WTC11 (cell line): ENCODE results near the gene SHISAL2A. TPM values are rescaled to one million over a fixed set of nuclear protein-coding genes. Genes with fewer than 3 reads are reported as not detected.

Source experiments
- ATAC-seq: fragments of 200-7000 bp; cut with Tn5 transposase; 2 replicates; pipeline ENCODE4 v1.10.0; 2021; ENCODE audit warnings: mild to moderate bottlenecking, moderate library complexity
- CTCF ChIA-PET: fragments of 300-600 bp; sonication (Branson Sonifier 250); formaldehyde crosslinking; loops from one replicate; lab custom pipeline; 2021; ENCODE audit warnings: antibody characterized with exemption; lab: Charles Lee
- POLR2A ChIA-PET: fragments of 350-600 bp; sonication (Branson Sonifier 250); formaldehyde crosslinking; loops from one replicate; lab custom pipeline; 2021; ENCODE audit warnings: antibody characterized with exemption; lab: Charles Lee
- DNase-seq: peaks from one replicate; pipeline ENCODE4 v3.0.0; 2021; ENCODE audit warnings: low spot score
- H3K27ac Mint-ChIP-seq: 2 replicates; pipeline ENCODE4 v1.8.0; 2021; ENCODE audit warnings: mixed read lengths
- H3K27me3 Mint-ChIP-seq: 2 replicates; pipeline ENCODE4 v1.8.0; 2021; ENCODE audit warnings: low read depth, mild to moderate bottlenecking, moderate library complexity, mixed read lengths
- H3K36me3 Mint-ChIP-seq: 2 replicates; pipeline ENCODE4 v1.8.0; 2021; ENCODE audit warnings: mixed read lengths
- H3K4me1 Mint-ChIP-seq: 2 replicates; pipeline ENCODE4 v1.8.0; 2022; ENCODE audit warnings: mixed read lengths
- H3K4me3 Mint-ChIP-seq: 2 replicates; pipeline ENCODE4 v1.8.0; 2021; ENCODE audit warnings: mild to moderate bottlenecking, moderate library complexity, mixed read lengths
- H3K9me3 Mint-ChIP-seq: 2 replicates; pipeline ENCODE4 v1.8.0; 2021; ENCODE audit warnings: mixed read lengths
- AFF4 ChIP-seq: sonication (generic); formaldehyde crosslinking; IDR thresholded peaks from 2 replicates; pipeline ENCODE4 v1.8.1; 2023; ENCODE audit warnings: mild to moderate bottlenecking, missing genetic modification reagents, borderline replicate concordance
- CBFB ChIP-seq: sonication (generic); formaldehyde crosslinking; IDR thresholded peaks from 2 replicates; pipeline ENCODE4 v1.8.1; 2022; ENCODE audit warnings: mild to moderate bottlenecking, low read depth, missing genetic modification reagents
- E2F1 ChIP-seq: sonication (generic); formaldehyde crosslinking; IDR thresholded peaks from 2 replicates; pipeline ENCODE4 v1.8.0; 2022; ENCODE audit warnings: mild to moderate bottlenecking, missing genetic modification reagents
- E2F5 ChIP-seq: sonication (generic); formaldehyde crosslinking; IDR thresholded peaks from 2 replicates; pipeline ENCODE4 v1.8.1; 2022; ENCODE audit warnings: mild to moderate bottlenecking, moderate library complexity, missing genetic modification reagents
- ESRRA ChIP-seq: sonication (generic); formaldehyde crosslinking; IDR thresholded peaks from 2 replicates; pipeline ENCODE4 v1.8.1; 2022; ENCODE audit warnings: mild to moderate bottlenecking, missing genetic modification reagents, borderline replicate concordance
- FOXP4 ChIP-seq: sonication (generic); formaldehyde crosslinking; IDR thresholded peaks from 2 replicates; pipeline ENCODE4 v1.8.0; 2022; ENCODE audit warnings: mild to moderate bottlenecking, missing genetic modification reagents
- GABPB1 ChIP-seq: sonication (generic); formaldehyde crosslinking; IDR thresholded peaks from 2 replicates; pipeline ENCODE4 v1.8.1; 2023; ENCODE audit warnings: mild to moderate bottlenecking, missing genetic modification reagents
- GTF2I ChIP-seq: fragments of 250-450 bp; sonication (Bioruptor Pico); conservative IDR thresholded peaks from 2 replicates; pipeline ENCODE4 v1.4.0; 2021; ENCODE audit warnings: mild to moderate bottlenecking
- HMGA2 ChIP-seq: fragments of 250-450 bp; sonication (Bioruptor Pico); IDR thresholded peaks from 2 replicates; pipeline ENCODE4 v1.4.0; 2021; ENCODE audit warnings: mild to moderate bottlenecking, moderate library complexity
- JAZF1 ChIP-seq: fragments of 250-450 bp; sonication (Bioruptor Pico); IDR thresholded peaks from 2 replicates; pipeline ENCODE4 v1.9.0; 2021; ENCODE audit warnings: moderate library complexity, mild to moderate bottlenecking, inconsistent platforms
- MAX ChIP-seq: sonication (generic); formaldehyde crosslinking; IDR thresholded peaks from 2 replicates; pipeline ENCODE4 v1.8.0; 2022; ENCODE audit warnings: mild to moderate bottlenecking, missing genetic modification reagents
- MYBL2 ChIP-seq: sonication (generic); formaldehyde crosslinking; IDR thresholded peaks from 2 replicates; pipeline ENCODE4 v1.8.1; 2023; ENCODE audit warnings: mild to moderate bottlenecking, moderate library complexity, missing genetic modification reagents
- NFATC4 ChIP-seq: fragments of 250-450 bp; sonication (Bioruptor Pico); IDR thresholded peaks from 2 replicates; pipeline ENCODE4 v1.9.0; 2021; ENCODE audit warnings: mild to moderate bottlenecking
- NFYB ChIP-seq: sonication (generic); formaldehyde crosslinking; conservative IDR thresholded peaks from 2 replicates; pipeline ENCODE4 v1.8.0; 2022; ENCODE audit warnings: low read depth, missing genetic modification reagents
- NR1H2 ChIP-seq: sonication (generic); formaldehyde crosslinking; IDR thresholded peaks from 2 replicates; pipeline ENCODE4 v1.9.0; 2021; ENCODE audit warnings: mild to moderate bottlenecking, moderate library complexity, missing genetic modification reagents
- NR2C2 ChIP-seq: sonication (generic); formaldehyde crosslinking; IDR thresholded peaks from 2 replicates; pipeline ENCODE4 v1.8.0; 2022; ENCODE audit warnings: mild to moderate bottlenecking, missing genetic modification reagents
- PRDM15 ChIP-seq: sonication (generic); formaldehyde crosslinking; IDR thresholded peaks from 2 replicates; pipeline ENCODE4 v1.8.0; 2022; ENCODE audit warnings: missing genetic modification reagents
- SP1 ChIP-seq: sonication (generic); formaldehyde crosslinking; conservative IDR thresholded peaks from 2 replicates; pipeline ENCODE4 v1.8.1; 2022; ENCODE audit warnings: missing genetic modification reagents
- TEAD4 ChIP-seq: sonication (generic); formaldehyde crosslinking; IDR thresholded peaks from 2 replicates; pipeline ENCODE4 v1.8.0; 2022; ENCODE audit warnings: mild to moderate bottlenecking, missing genetic modification reagents
- USF2 ChIP-seq: sonication (generic); formaldehyde crosslinking; IDR thresholded peaks from 2 replicates; pipeline ENCODE4 v1.8.1; 2023; ENCODE audit warnings: mild to moderate bottlenecking, missing genetic modification reagents, moderate library complexity
- ZBTB21 ChIP-seq: sonication (generic); formaldehyde crosslinking; IDR thresholded peaks from 2 replicates; pipeline ENCODE4 v1.8.1; 2023; ENCODE audit warnings: mild to moderate bottlenecking, missing genetic modification reagents, borderline replicate concordance
- ZNF263 ChIP-seq: sonication (generic); formaldehyde crosslinking; IDR thresholded peaks from 2 replicates; pipeline ENCODE4 v1.8.1; 2022; ENCODE audit warnings: low read depth, mild to moderate bottlenecking, moderate library complexity, missing genetic modification reagents
- total RNA-seq: library from RNA; stranded (reverse); gene quantifications from 3 replicates; pipeline ENCODE4 v1.2.3, GENCODE V29; 2021

SHISAL2A gene
- total RNA-seq, 1 experiment from 2014 or later: 1.4 TPM

GRCh38 chr1:52668711-52669110, 35.7 kb downstream of the SHISAL2A start:
- no peak overlapping the region for H3K4me3 Mint-ChIP-seq
- ChIA-PET CTCF (interaction anchor here (0.7 to 2.2 kb wide), 4 partner anchors 9 to 308 kb away, joined by 3 to 5 read pairs (median 4); partner anchors contain the start of gene TUT4), POLR2A (no interaction called here)
- H3K27ac Mint-ChIP-seq: no peak overlapping the region
- no peak for TF ChIP-seq SP1 (CRISPR knock-in tag)
- no peak for TF ChIP-seq MAX (CRISPR knock-in tag)
- TF ChIP-seq TEAD4 (CRISPR knock-in tag): no peak
- no peak for TF ChIP-seq PRDM15 (CRISPR knock-in tag)
- no peak for TF ChIP-seq JAZF1 (CRISPR knock-in tag)
- no peak for TF ChIP-seq ZNF263 (CRISPR knock-in tag)
- TF ChIP-seq NFATC4: no peak
- no peaks in the 10 kb centered on the region for H3K9me3 Mint-ChIP-seq
- H3K36me3 Mint-ChIP-seq: no peaks in the 10 kb centered on the region
- H3K4me1 Mint-ChIP-seq: peaks cover 19% of the 10 kb centered on the region
- H3K27me3 Mint-ChIP-seq: no peaks in the 10 kb centered on the region; the same call in 1 of the 2 replicates
- no peak for ATAC-seq
- DNase-seq: no peak

GRCh38 chr1:52669696-52670095, 36.7 kb downstream of the SHISAL2A start:
- H3K27me3 Mint-ChIP-seq: no peaks in the 10 kb centered on the region; the same call in 1 of the 2 replicates
- H3K36me3 Mint-ChIP-seq: no peaks in the 10 kb centered on the region
- no peak for ATAC-seq
- no peak overlapping the region for H3K4me3 Mint-ChIP-seq
- no peak overlapping the region for H3K27ac Mint-ChIP-seq
- POLR2A ChIA-PET: no interaction called here
- H3K4me1 Mint-ChIP-seq: peaks cover 21% of the 10 kb centered on the region
- no peak for DNase-seq
- CTCF ChIA-PET: interaction anchor here (0.6 to 1.4 kb wide), 5 partner anchors 9 to 318 kb away, joined by 3 to 4 read pairs (median 3); partner anchors contain the start of gene TUT4
- H3K9me3 Mint-ChIP-seq: no peaks in the 10 kb centered on the region
- TF ChIP-seq ZBTB21 (CRISPR knock-in tag) (no peak), GTF2I (CRISPR knock-in tag) (no peak), AFF4 (CRISPR knock-in tag) (no peak), HMGA2 (CRISPR knock-in tag) (no peak), JAZF1 (CRISPR knock-in tag) (no peak), NFATC4 (no peak), FOXP4 (no peak), E2F1 (CRISPR knock-in tag) (no peak), CBFB (CRISPR knock-in tag) (no peak), ZNF263 (CRISPR knock-in tag) (no peak), E2F5 (CRISPR knock-in tag) (no peak), GABPB1 (no peak), MYBL2 (CRISPR knock-in tag) (no peak), ESRRA (no peak), NR2C2 (CRISPR knock-in tag) (no peak), USF2 (no peak), NFYB (CRISPR knock-in tag) (no peak), MAX (CRISPR knock-in tag) (no peak), NR1H2 (CRISPR knock-in tag) (no peak)
